ENCODE results near the gene UTY. TPM values are rescaled to one million over a fixed set of nuclear protein-coding genes. Genes with fewer than 3 reads are reported as not detected.

UTY gene
- not detected in 2 replicates for total RNA-seq (2014; rRNA removed; shearing (Covaris generic))

- no peak for DNase-seq (ENCODE audit: low spot score)
These were observed at the start of gene UTY for GRCh38 chrY:13479828-13480227. Gene UTY (minus strand): TSS chrY:13480033. CDS start chrY:13479665, 368 bp downstream.

DNA sequence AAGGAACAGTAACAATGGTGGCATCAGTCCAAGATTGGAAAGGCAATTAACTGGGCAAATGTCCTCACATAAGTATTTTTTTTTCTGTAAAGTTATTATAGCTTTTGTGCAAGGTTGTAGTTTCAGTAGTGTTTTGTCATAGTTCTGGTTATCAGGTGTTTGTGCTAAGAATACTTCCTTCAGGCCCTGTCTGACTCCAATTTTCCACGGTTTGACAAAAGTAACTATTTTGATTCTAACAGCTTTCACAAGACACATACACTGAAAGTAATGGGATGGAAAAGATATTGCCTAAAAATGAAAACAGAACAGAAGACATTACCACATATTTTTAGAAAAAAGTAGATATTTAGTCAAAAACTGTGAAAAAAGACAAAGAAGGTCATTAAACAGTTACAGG is 40.6 kb upstream of the UTY start:
- DNase-seq (ENCODE audit: low spot score) = no peak

DNA sequence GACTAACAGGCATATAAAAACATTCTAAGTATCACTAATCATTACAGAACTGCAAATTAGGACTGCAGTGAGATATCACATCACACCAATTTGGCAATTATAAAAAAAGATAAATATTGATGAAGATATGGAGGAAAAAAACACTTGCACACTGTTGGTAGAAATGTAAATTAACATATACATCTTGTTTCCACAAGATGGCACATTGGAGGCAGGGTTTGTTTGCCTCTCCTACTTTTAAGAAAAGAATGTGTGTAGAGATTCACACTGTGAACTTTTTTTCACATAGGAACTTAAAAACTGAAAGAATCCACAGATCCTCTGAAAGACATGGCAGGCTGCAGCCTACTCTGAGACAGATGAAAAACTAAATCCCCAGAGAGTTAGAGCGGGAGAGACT is 21.4 kb upstream of the UTY start:
- DNase-seq (ENCODE audit: low spot score) = no peak

DNA sequence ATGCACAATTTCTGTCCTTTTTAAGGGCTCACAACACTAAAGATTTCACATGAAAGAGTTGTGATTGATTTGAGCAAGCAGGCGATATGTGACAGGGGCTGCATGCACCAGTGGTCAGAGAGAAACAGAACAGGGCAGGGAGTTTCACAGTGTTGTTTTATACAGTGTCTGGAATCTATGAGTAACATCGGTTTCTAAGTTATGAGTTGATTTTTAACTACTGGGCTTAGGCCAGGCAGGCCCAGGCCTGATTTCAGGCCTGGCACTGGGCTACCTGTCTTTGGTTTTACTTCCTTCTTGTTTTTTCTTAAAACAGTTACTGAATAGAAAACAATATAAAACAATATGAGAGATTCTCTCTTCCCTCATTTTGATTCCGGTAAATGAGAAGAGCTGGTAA is 13.9 kb upstream of the UTY start:
- DNase-seq (ENCODE audit: low spot score) = no peak

DNA sequence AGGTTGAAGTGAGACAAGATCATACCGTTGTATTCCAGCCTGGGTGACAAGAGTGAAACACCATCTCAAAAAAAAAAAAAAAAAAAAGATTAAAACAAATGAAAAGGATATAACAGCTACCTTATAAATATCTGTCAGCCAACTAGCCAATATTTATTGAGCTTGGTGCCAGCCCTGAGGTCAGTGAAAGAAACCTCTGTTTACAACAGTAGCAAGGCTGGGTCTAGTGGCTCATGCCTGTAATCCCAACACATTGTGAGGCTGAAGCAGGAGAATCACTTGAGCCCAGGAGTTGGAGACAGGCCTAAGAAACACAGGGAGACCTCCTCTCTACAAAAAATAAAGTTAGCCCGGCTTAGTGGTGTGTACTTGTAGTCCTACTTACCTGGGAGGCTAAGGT is 12.6 kb upstream of the UTY start:
- DNase-seq (ENCODE audit: low spot score) = no peak

DNA sequence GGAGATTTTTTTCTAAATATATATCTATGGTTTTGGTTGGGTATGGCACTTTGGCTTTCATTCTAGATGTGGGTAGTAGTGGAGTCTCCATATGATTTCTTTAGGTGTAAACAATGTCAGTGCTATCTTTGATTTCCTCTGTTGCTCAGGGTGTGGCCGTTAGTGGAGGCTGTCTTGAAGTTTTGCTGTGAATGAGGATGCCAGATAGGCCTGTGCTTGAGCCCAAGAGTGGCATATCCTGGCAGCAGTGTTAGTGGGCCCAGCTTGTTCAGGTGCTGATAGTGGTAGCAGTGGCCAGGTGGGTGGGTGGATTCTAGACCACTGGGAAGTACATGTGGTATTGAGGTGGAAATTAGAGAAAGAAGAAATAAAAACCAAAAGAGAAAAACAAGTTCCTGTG is 8.9 kb upstream of the UTY start:
- no peak for DNase-seq (ENCODE audit: low spot score)

GRCh38 chrY:13479121-13479711 is 617 bp downstream of the UTY start:
- no peak for DNase-seq (ENCODE audit: low spot score)

DNA sequence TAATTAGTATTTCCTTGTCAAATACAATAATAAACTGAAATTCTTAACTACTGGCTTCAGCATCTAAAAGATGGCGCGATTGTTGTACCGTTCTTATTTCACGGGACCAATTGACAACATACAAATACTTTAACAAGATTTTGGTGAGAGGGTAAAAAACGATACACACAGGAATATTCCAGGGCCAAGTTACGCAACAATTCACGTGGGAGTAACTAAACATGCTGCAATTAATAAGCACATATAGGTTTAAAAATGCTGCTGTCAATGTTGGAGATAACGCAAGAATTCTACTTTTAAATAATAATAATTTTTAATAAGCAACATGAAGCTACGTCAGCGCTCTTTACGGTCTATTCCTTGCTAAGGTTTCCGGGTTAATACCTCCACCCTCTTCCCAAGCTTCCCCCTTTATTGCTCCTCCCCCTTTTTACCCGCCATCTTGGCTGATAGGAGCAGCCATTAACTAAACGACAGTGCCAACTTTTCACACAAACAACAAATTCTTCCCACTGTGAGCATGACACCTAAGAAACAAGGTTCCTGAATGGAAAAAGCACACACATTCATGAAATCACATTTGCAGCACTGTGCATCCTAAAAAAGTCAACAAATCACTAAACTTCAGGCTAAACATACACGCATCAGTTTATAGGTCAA is 1.6 kb downstream of the UTY start:
- DNase-seq (ENCODE audit: low spot score) = no peak

DNA sequence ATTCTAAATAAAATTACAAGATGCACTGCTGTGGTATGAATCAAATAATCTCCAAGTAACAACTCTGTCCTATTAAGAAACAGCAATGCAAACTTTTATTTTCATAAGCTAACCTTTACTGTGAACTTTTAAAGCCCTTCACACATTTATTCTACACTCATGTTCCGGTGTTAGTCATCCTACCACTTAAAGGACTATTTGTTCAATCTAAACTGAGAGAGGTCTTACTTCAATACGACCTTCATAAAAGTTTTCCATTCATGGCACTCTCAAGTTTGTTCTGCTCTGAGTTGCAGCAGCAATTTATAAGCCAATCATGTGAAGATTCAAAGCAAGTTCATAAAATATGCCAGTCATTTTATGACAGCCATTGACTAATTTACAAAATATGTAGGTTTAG is 4.8 kb downstream of the UTY start:
- DNase-seq (ENCODE audit: low spot score) = no peak

DNA sequence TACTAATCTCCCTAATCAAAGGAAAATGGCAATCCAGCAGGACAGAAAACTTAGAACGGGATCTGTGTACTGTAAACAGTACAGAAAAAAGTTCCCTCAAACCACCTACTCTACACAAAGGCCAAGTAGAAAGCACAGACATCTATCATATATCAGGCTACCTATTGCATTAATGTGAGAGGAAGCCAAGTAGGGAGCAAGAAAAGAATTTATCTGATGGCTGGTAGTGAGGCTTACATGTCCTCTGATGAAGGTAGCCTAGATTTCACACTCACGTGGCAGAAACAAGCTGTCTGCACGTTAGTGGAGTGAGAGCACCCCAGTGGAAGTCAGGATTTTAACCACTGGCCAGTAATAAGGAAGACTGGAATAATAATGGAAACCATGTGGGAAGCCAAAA is 28.3 kb downstream of the UTY start:
- DNase-seq (ENCODE audit: low spot score) = no peak

GRCh38 chrY:13450596-13451130 is 29.2 kb downstream of the UTY start:
- DNase-seq (ENCODE audit: low spot score) = no peak

GRCh38 chrY:13445566-13445965 is 34.3 kb downstream of the UTY start:
- DNase-seq (ENCODE audit: low spot score) = no peak

DNA sequence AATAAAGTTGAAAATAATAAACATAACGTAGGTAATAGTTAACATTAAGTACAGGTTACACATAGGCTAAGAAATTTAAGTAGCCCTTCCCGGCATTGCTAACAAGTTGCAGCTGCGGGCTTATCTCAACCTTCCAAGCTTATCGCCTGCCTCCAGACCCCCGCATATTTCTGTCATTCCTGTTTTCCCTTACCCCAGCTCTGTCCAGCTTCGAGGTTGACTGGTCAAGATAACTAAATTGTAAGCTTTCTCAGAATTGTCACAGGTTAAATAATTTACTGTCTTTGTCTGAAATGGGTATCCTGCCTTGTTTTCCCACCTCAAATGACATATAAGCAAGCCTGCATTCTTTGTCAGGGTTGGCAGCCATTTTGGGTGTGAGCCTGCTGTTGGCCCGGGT is 36.7 kb downstream of the UTY start:
- DNase-seq (ENCODE audit: low spot score) = no peak

- DNase-seq (ENCODE audit: low spot score) = no peak
These were observed 39.0 kb downstream of the UTY start for GRCh38 chrY:13440811-13441210.

DNA sequence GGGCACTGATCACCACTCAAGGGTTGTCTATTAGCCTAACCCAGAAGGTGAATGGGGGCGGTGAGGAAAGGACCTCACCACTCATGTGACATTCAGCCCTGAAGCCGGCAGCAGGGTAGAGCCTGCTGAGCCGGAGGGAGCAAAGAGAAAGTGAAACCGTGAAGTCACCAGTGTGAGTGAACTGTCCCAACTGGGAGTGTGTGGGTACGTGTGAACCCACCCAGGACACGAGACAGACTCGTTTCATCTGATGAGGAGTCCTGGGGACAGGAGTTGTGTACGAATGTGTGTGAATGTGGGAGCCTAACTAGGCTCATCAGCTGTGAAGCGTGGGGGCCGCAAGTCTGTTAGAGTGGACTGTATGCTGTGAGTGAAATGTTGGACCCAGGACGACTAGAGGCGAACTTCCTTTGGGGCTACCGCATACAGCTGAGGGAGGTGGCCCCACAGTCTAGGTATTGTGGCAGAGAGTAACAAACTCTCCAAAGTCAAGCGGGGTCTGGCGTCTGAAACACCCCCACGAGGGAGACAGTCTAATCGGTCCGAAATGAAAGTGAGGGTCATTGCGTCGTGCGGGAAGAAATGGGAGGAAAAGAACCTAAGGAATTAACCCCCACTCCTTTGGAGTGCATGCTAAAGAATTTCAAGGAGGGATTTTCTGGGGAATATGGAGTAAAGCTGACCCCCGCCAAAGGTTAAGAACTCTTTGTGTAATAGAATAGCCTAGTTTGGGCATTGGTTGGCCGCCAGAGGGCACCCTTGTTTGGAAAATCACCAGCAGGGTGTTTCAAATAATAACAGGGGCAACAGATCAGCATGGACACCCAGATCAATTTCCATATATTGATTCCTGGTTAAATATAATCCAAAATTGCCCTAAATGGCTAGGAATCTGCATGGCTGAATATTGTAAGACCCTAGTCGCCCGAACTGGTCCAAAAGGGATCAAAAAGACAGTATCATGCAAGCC is 43.6 kb downstream of the UTY start:
- no peak for DNase-seq (ENCODE audit: low spot score)

DNA sequence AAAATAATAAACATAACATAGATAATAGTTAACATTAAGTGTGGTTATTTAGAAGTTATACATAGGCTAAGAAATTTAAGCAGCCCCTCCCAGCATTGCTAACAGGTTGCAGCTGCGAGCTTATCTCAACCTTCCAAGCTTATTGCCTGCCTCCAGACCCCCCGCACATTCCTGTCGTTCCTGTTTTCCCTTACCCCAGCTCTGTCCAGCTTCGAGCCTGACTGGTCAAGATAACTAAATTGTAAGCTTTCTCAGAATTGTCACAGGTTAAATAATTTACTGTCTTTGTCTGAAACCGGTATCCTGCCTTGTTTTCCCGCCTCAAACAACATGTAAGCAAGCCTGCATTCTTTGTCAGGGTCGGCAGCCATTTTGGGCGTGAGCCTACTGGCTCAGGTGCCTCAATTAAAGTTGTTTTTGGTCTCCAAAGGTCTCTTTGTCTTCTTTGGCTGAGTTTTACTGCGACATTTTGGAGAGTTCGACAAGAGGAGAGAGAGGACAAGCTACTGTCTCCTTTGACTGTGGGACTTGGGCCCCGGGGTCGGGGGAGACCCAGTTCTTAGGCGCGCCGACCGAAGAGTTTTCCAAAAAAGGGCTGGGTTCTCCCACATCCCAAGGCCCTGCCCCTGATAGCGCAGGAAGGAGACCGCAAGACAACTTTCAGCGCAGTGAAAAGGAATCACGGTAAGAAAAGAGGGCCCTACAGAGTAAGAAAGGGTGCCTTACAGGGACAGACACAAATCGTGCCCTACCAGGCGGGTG is 44.4 kb downstream of the UTY start:
- no peak for DNase-seq (ENCODE audit: low spot score)

DNA sequence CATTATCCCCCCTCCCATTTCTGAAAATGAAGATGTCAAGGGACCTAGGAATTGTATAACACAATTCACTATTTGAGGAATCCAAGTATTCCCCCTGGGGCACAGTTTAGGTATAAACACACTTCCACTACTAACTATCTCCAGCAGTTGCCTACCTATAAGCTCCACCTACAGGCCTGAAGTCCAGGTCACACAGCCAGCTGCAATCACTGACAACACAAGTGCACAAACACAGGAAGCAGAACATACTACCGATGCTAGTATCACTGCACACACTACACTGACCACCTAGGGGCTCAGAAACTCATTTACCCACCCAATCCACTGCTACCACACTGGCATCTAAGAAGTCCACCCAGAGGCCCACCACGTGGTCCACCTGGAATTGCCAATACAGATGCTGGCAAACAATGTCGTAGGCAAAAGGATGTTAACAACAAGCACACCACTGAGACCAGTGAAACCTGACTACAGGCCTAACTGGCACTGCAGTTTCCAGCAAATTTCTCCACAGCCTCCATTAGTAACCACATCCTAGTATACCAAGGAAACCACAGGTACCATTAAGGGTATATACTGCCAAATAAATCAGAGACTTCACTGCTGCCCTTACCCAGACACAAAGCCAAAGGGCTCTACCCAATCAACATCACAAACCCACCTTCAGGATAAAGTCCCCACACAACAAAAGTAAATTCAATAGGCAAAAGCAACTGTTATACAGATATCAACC is 47.4 kb downstream of the UTY start:
- no peak for DNase-seq (ENCODE audit: low spot score)

- DNase-seq (ENCODE audit: low spot score) = no peak
These were observed 50.3 kb downstream of the UTY start for GRCh38 chrY:13429551-13429950.

- no peak for DNase-seq (ENCODE audit: low spot score)
These were observed 56.5 kb downstream of the UTY start for GRCh38 chrY:13423281-13423732.

GRCh38 chrY:13416869-13417661 is 62.8 kb downstream of the UTY start:
- DNase-seq (ENCODE audit: low spot score) = no peak

Data from HT-29 (cell line).